HCT116 (cell line): ENCODE measurements around the gene HS6ST1. TPM values are rescaled to one million over a fixed set of nuclear protein-coding genes. Genes with fewer than 3 reads are reported as not detected.

Experiments used
- ATAC-seq: fragments of 200-7000 bp; cut with Tn5 transposase; 2 replicates; pipeline ENCODE4 v1.9.1; 2020; ENCODE audit warnings: mild to moderate bottlenecking, moderate library complexity
- BruUV-seq: library from RNA; stranded (reverse); fragments of 400-500 nt; replicated peaks from 2 replicates; lab custom pipeline; 2021; lab: Mats Ljungman, UMichigan
- CTCF ChIA-PET: fragments of 300-600 bp; sonication (Branson Sonifier 250); formaldehyde crosslinking; loops from one replicate; lab custom pipeline; 2021; ENCODE audit warnings: antibody characterized with exemption; lab: Charles Lee
- POLR2A ChIA-PET: fragments of 300-600, 350-600 bp; sonication (Branson Sonifier 250); formaldehyde crosslinking; loops from one replicate; lab custom pipeline; 2021; ENCODE audit warnings: antibody characterized with exemption; lab: Charles Lee
- RAD21 ChIA-PET, 2 experiments: fragments of 300-600 bp; sonication (Branson Sonifier 250); formaldehyde crosslinking; loops; one replicate each; lab custom pipeline; 2023; ENCODE audit warnings: low total read pairs in 2 of 2; ENCODE audit not compliant: uncharacterized antibody in 2 of 2, unreplicated experiment in 2 of 2, low non-redundant PET in 1 of 2; lab: Charles Lee
- DNase-seq: peaks from one replicate; pipeline ENCODE4 v3.0.0-alpha.2; 2010; ENCODE audit warnings: low read depth, low spot score
- H2AFZ ChIP-seq: fragments of 200-600 bp; shearing (Covaris generic), sonication (generic); 2 replicates; pipeline ENCODE4 v1.6.1; 2017; ENCODE audit warnings: low read depth, mixed run types, mixed read lengths, antibody characterized with exemption, low read length; ENCODE audit not compliant: poor library complexity, severe bottlenecking
- H3K27ac ChIP-seq: 2 replicates; pipeline ENCODE4 v1.5.1; 2012; ENCODE audit warnings: low read depth, low read length
- H3K27me3 ChIP-seq: fragments of 200-600 bp; sonication (generic); 2 replicates; pipeline ENCODE4 v1.6.1; 2016; ENCODE audit warnings: mixed run types, low read length, mixed read lengths; ENCODE audit not compliant: insufficient read depth
- H3K36me3 ChIP-seq, 2 experiments: fragments of 200-500 bp in 1 of 2; fragments of 200-600 bp in 1 of 2; sonication (Bioruptor generic) in 1 of 2; sonication (generic) in 1 of 2; 2 replicates each; pipeline versions ENCODE4 v1.5.1 to v1.6.1; 2014 to 2016; ENCODE audit warnings: low read length in 2 of 2, inconsistent platforms in 1 of 2, mixed read lengths in 1 of 2, mixed run types in 1 of 2; ENCODE audit not compliant: insufficient read depth in 2 of 2, control insufficient read depth in 1 of 2
- H3K4me1 ChIP-seq, 2 experiments: fragments of 200-600 bp in 1 of 2; sonication (generic) in 1 of 2; 2 replicates each; pipeline versions ENCODE4 v1.5.1 to v1.6.1; 2012 to 2017; ENCODE audit warnings: low read length in 2 of 2, inconsistent platforms in 1 of 2, mild to moderate bottlenecking in 1 of 2, mixed read lengths in 1 of 2, mixed run types in 1 of 2, moderate library complexity in 1 of 2; ENCODE audit not compliant: insufficient read depth in 2 of 2, control insufficient read depth in 1 of 2
- H3K4me2 ChIP-seq: fragments of 200-600 bp; sonication (generic); 2 replicates; pipeline ENCODE4 v1.6.1; 2017; ENCODE audit warnings: mixed run types, low read length, mixed read lengths
- H3K4me3 ChIP-seq, 2 experiments: fragments of 200-600 bp in 1 of 2; sonication (generic) in 1 of 2; replicated peaks in 1 of 2; 2 replicates each; pipeline ENCODE4 v1.5.1; 2011 to 2016; ENCODE audit warnings: low read length in 2 of 2, control low read depth in 1 of 2, low read depth in 1 of 2, mild to moderate bottlenecking in 1 of 2, mixed read lengths in 1 of 2, mixed run types in 1 of 2
- H3K79me2 ChIP-seq: fragments of 200-600 bp; sonication (generic); 2 replicates; pipeline ENCODE4 v1.6.1; 2017; ENCODE audit warnings: mild to moderate bottlenecking, mixed run types, low read length, moderate library complexity, mixed read lengths; ENCODE audit not compliant: insufficient read depth
- H3K9ac ChIP-seq: fragments of 200-600 bp; sonication (generic); 2 replicates; pipeline ENCODE4 v1.6.1; 2016; ENCODE audit warnings: low read length, mixed read lengths
- H3K9me2 ChIP-seq: fragments of 200-600 bp; sonication (generic), shearing (Covaris generic); 2 replicates; pipeline ENCODE4 v1.6.1; 2017; ENCODE audit warnings: mixed run types, mild to moderate bottlenecking, moderate library complexity; ENCODE audit not compliant: insufficient read depth
- H3K9me3 ChIP-seq, 2 experiments: fragments of 200-500 bp in 1 of 2; fragments of 200-600 bp in 1 of 2; sonication (Bioruptor generic) in 1 of 2; sonication (generic) in 1 of 2; 2 replicates each; pipeline ENCODE4 v1.6.1; 2014 to 2017; ENCODE audit warnings: low read length in 2 of 2, mixed read lengths in 2 of 2, inconsistent platforms in 1 of 2, low read depth in 1 of 2, mild to moderate bottlenecking in 1 of 2, mixed run types in 1 of 2, moderate library complexity in 1 of 2; ENCODE audit not compliant: control insufficient read depth in 1 of 2, insufficient read depth in 1 of 2
- H4K20me1 ChIP-seq: fragments of 200-600 bp; sonication (generic), shearing (Covaris generic); 2 replicates; pipeline ENCODE4 v1.6.1; 2017; ENCODE audit warnings: mixed run types, mild to moderate bottlenecking, moderate library complexity; ENCODE audit not compliant: insufficient read depth
- ATF3 ChIP-seq: IDR thresholded peaks from 2 replicates; pipeline ENCODE4 v1.6.1; 2012
- CBX3 ChIP-seq: IDR thresholded peaks from 2 replicates; pipeline ENCODE4 v1.6.1; 2012; ENCODE audit warnings: low read depth
- CEBPB ChIP-seq: IDR thresholded peaks from 2 replicates; pipeline ENCODE4 v1.6.1; 2012; ENCODE audit warnings: low read depth
- CTCF ChIP-seq, 3 experiments: fragments of 200-600 bp in 1 of 3; sonication (generic) in 1 of 3; IDR thresholded peaks in 2 of 3; conservative IDR thresholded peaks in 1 of 3; 2 replicates each; pipeline ENCODE4 v1.5.1; 2012 to 2017; ENCODE audit warnings: low read depth in 2 of 3, low read length in 2 of 3, antibody characterized with exemption in 1 of 3, borderline replicate concordance in 1 of 3, control low read depth in 1 of 3, mild to moderate bottlenecking in 1 of 3, mixed read lengths in 1 of 3, mixed run types in 1 of 3, moderate library complexity in 1 of 3; ENCODE audit not compliant: insufficient read depth in 1 of 3
- EGR1 ChIP-seq: IDR thresholded peaks from 2 replicates; pipeline ENCODE4 v1.6.1; 2012; ENCODE audit warnings: low read depth
- FOSL1 ChIP-seq: IDR thresholded peaks from 2 replicates; pipeline ENCODE4 v1.6.1; 2012; ENCODE audit warnings: low read depth
- MAX ChIP-seq: IDR thresholded peaks from 2 replicates; pipeline ENCODE4 v1.6.1; 2012
- POLR2A ChIP-seq: IDR thresholded peaks from 2 replicates; pipeline ENCODE4 v1.7.0; 2011; ENCODE audit warnings: borderline replicate concordance; ENCODE audit not compliant: insufficient read depth, insufficient read length; ENCODE audit errors: extremely low read depth
- POLR2AphosphoS5 ChIP-seq: IDR thresholded peaks from 2 replicates; pipeline ENCODE4 v1.6.1; 2011; ENCODE audit warnings: mild to moderate bottlenecking, low read depth, low read length, moderate library complexity
- RAD21 ChIP-seq: IDR thresholded peaks from 2 replicates; pipeline ENCODE4 v1.6.1; 2012; ENCODE audit warnings: low read depth, mild to moderate bottlenecking
- SIN3A ChIP-seq: IDR thresholded peaks from 2 replicates; pipeline ENCODE4 v1.6.1; 2012; ENCODE audit warnings: low read depth
- SP1 ChIP-seq: IDR thresholded peaks from 2 replicates; pipeline ENCODE4 v1.6.1; 2012; ENCODE audit warnings: low read depth
- TCF7L2 ChIP-seq: IDR thresholded peaks from 2 replicates; pipeline ENCODE4 v1.7.0; 2011; ENCODE audit warnings: borderline replicate concordance, inconsistent platforms; ENCODE audit not compliant: insufficient read depth, insufficient read length; ENCODE audit errors: extremely low read depth
- YY1 ChIP-seq: IDR thresholded peaks from 2 replicates; pipeline ENCODE4 v1.6.1; 2011; ENCODE audit warnings: low read length, low read depth, moderate library complexity, mild to moderate bottlenecking; ENCODE audit not compliant: insufficient replicate concordance; ENCODE audit errors: extremely low read depth
- ZBTB33 ChIP-seq: IDR thresholded peaks from 2 replicates; pipeline ENCODE4 v1.6.1; 2011; ENCODE audit warnings: mild to moderate bottlenecking, low read length, moderate library complexity; ENCODE audit not compliant: insufficient replicate concordance; ENCODE audit errors: extremely low read depth
- ZFX ChIP-seq: fragments of 450-650 bp; IDR thresholded peaks from 2 replicates; pipeline ENCODE4 v1.6.1; 2017
- ZNF274 ChIP-seq: fragments of 200-500 bp; sonication (Bioruptor generic); IDR thresholded peaks from 2 replicates; pipeline ENCODE4 v1.6.1; 2014; ENCODE audit warnings: mild to moderate bottlenecking, low read depth, low read length, inconsistent platforms
- intact Hi-C: fragments of 100-400 bp; cut with micrococcal nuclease; formaldehyde crosslinking; loops from 2 replicates; pipeline ENCODE4 v1.10.0; 2022
- total RNA-seq: library from RNA; stranded (reverse); gene quantifications from one replicate; pipeline ENCODE4 v1.2.1, GENCODE V29; 2021; ENCODE audit not compliant: unreplicated experiment

HS6ST1 gene
- total RNA-seq, 1 experiment from 2014 or later = 35.0 TPM

GRCh38 chr2:128345436-128346165 lies 26.9 kb upstream of the HS6ST1 start:
- Histone ChIP-seq H3K9me3 (peaks cover 0 to 3% of the 10 kb centered on the region in 2 experiments; a peak in 1 of 4 replicates), H3K9ac (no peak overlapping the region), H3K4me1 (no peaks in the 10 kb centered on the region), H3K9me2 (no peaks in the 10 kb centered on the region), H3K4me2 (no peak overlapping the region), H3K4me3 (no peak overlapping the region), H3K27me3 (no peaks in the 10 kb centered on the region), H3K36me3 (no peaks in the 10 kb centered on the region), H4K20me1 (no peaks in the 10 kb centered on the region), H3K79me2 (no peaks in the 10 kb centered on the region), H2AFZ (no peak overlapping the region), H3K27ac (no peak overlapping the region)
- DNase-seq (no peak), ATAC-seq (no peak)
- no TSS peak for BruUV-seq
- ChIA-PET CTCF (no interaction called here), POLR2A (no interaction called here), RAD21 (no interaction called here)
- no peak for TF ChIP-seq YY1
- no peak for TF ChIP-seq POLR2AphosphoS5
- TF ChIP-seq MAX = no peak
- intact Hi-C loops = no loop called here

GRCh38 chr2:128344101-128344500 lies 25.4 kb upstream of the HS6ST1 start:
- Histone ChIP-seq H2AFZ (no peak overlapping the region), H4K20me1 (no peaks in the 10 kb centered on the region), H3K9me3 (peaks cover 0 to 3% of the 10 kb centered on the region in 2 experiments; a peak in 1 of 4 replicates), H3K27me3 (no peaks in the 10 kb centered on the region), H3K9ac (no peak overlapping the region), H3K9me2 (no peaks in the 10 kb centered on the region), H3K4me3 (no peak overlapping the region), H3K79me2 (no peaks in the 10 kb centered on the region), H3K4me2 (no peak overlapping the region), H3K36me3 (no peaks in the 10 kb centered on the region), H3K27ac (no peak overlapping the region), H3K4me1 (no peaks in the 10 kb centered on the region)
- RAD21 ChIA-PET = no interaction called here
- intact Hi-C loops = no loop called here
- BruUV-seq = no TSS peak
- CTCF ChIA-PET = no interaction called here
- ATAC-seq (no peak), DNase-seq (no peak)
- POLR2A ChIA-PET = no interaction called here
- TF ChIP-seq CEBPB (no peak), CTCF (IDR thresholded peaks at IDR 0.05 in 2 of 3, conservative IDR thresholded peaks at IDR 0.05 in 1 of 3; ENCODE audit: borderline replicate concordance in 1 of 3, insufficient read depth in 1 of 3, low read depth in 2 of 3, low read length in 2 of 3) (no peak), SIN3A (no peak), POLR2A (no peak), ZBTB33 (no peak), CBX3 (no peak), EGR1 (no peak), SP1 (no peak), TCF7L2 (no peak), FOSL1 (no peak), ZFX (no peak), RAD21 (no peak), ZNF274 (no peak), POLR2AphosphoS5 (no peak), ATF3 (no peak)
